GM23338 (cell line): Measurements from ENCODE around the gene GRIK4. TPM values are rescaled to one million over a fixed set of nuclear protein-coding genes. Genes with fewer than 3 reads are reported as not detected.

Experiments
- ATAC-seq: fragments of 200-7000 bp; cut with Tn5 transposase; 3 replicates; pipeline ENCODE4 v1.9.1; 2020
- DNase-seq: peaks from one replicate; pipeline ENCODE4 v3.0.0-alpha.2; 2015; ENCODE audit warnings: low spot score
- H2AFZ ChIP-seq: fragments of 200-600 bp; sonication (generic); 2 replicates; pipeline ENCODE4 v1.8.0; 2016; ENCODE audit warnings: antibody characterized with exemption, mild to moderate bottlenecking, moderate library complexity
- H3F3A ChIP-seq: fragments of 200-600 bp; sonication (generic); replicated peaks from 2 replicates; pipeline ENCODE4 v1.8.0; 2017; ENCODE audit warnings: antibody characterized with exemption, mixed run types, low read depth
- H3K27ac ChIP-seq: fragments of 200-600 bp; sonication (generic); 2 replicates; pipeline ENCODE4 v1.6.1; 2016; ENCODE audit warnings: low read depth
- H3K27me3 ChIP-seq: fragments of 200-600 bp; sonication (generic); 2 replicates; pipeline ENCODE4 v1.8.0; 2016; ENCODE audit warnings: mild to moderate bottlenecking, mixed run types, moderate library complexity; ENCODE audit not compliant: insufficient read depth
- H3K36me3 ChIP-seq: fragments of 200-600 bp; sonication (generic); 2 replicates; pipeline ENCODE4 v1.8.0; 2016; ENCODE audit warnings: mild to moderate bottlenecking; ENCODE audit not compliant: insufficient read depth
- H3K4me1 ChIP-seq: fragments of 200-600 bp; sonication (generic); 2 replicates; pipeline ENCODE4 v1.8.0; 2016; ENCODE audit warnings: mild to moderate bottlenecking, moderate library complexity; ENCODE audit not compliant: insufficient read depth
- H3K4me2 ChIP-seq: fragments of 200-600 bp; sonication (generic); 2 replicates; pipeline ENCODE4 v1.7.1; 2017; ENCODE audit warnings: mixed run types
- H3K4me3 ChIP-seq: fragments of 200-600 bp; sonication (generic); 2 replicates; pipeline ENCODE4 v1.6.1; 2016; ENCODE audit warnings: mixed run types
- H3K79me2 ChIP-seq: fragments of 200-600 bp; sonication (generic); replicated peaks from 2 replicates; pipeline ENCODE4 v1.8.0; 2017; ENCODE audit warnings: mild to moderate bottlenecking; ENCODE audit not compliant: insufficient read depth
- H3K9me2 ChIP-seq: fragments of 200-600 bp; sonication (generic); 2 replicates; pipeline ENCODE4 v1.8.0; 2017; ENCODE audit not compliant: insufficient read depth
- H4K20me1 ChIP-seq: fragments of 200-600 bp; sonication (generic); replicated peaks from 2 replicates; pipeline ENCODE4 v1.8.0; 2017; ENCODE audit warnings: mild to moderate bottlenecking; ENCODE audit not compliant: insufficient read depth
- H3K27ac Mint-ChIP-seq: 2 replicates; pipeline ENCODE4 v1.8.0; 2020; ENCODE audit warnings: inconsistent platforms, mild to moderate bottlenecking, moderate library complexity, mixed read lengths
- H3K27me3 Mint-ChIP-seq: 3 replicates; pipeline ENCODE4 v1.8.0; 2022; ENCODE audit warnings: low read depth, mild to moderate bottlenecking, moderate library complexity, mixed read lengths, inconsistent platforms; ENCODE audit not compliant: insufficient read depth, poor library complexity
- H3K36me3 Mint-ChIP-seq: 3 replicates; pipeline ENCODE4 v1.8.0; 2021; ENCODE audit warnings: low read depth, mild to moderate bottlenecking, inconsistent platforms, moderate library complexity, mixed read lengths
- H3K4me1 Mint-ChIP-seq: 3 replicates; pipeline ENCODE4 v1.8.0; 2020; ENCODE audit warnings: mild to moderate bottlenecking, inconsistent platforms, mixed read lengths
- H3K4me3 Mint-ChIP-seq: 3 replicates; pipeline ENCODE4 v1.8.0; 2021; ENCODE audit warnings: moderate library complexity, mild to moderate bottlenecking, inconsistent platforms, mixed read lengths
- H3K9me3 Mint-ChIP-seq: 3 replicates; pipeline ENCODE4 v1.8.0; 2020; ENCODE audit warnings: moderate library complexity, mild to moderate bottlenecking, inconsistent platforms, mixed read lengths
- CTCF ChIP-seq, 2 experiments: fragments of 200-600 bp in 1 of 2; sonication (generic) in 1 of 2; conservative IDR thresholded peaks; 2 replicates each; pipeline versions ENCODE4 v1.5.1 to v1.6.1; 2016 to 2017; ENCODE audit warnings: antibody characterized with exemption in 2 of 2, low read depth in 2 of 2, mild to moderate bottlenecking in 2 of 2, moderate library complexity in 1 of 2
- JUNB ChIP-seq: IDR thresholded peaks from one replicate; pipeline ENCODE4 v1.6.1; 2016; ENCODE audit warnings: antibody characterized with exemption; ENCODE audit not compliant: unreplicated experiment
- ZNF462 ChIP-seq: fragments of 250-450 bp; sonication (Bioruptor Pico); IDR thresholded peaks from 2 replicates; pipeline ENCODE4 v1.5.0; 2020; ENCODE audit warnings: mild to moderate bottlenecking, moderate library complexity
- polyA plus RNA-seq: library from polyadenylated mRNA; unstranded; fragments of >200 nt; fragmentation: Nextera tagmentation; extraction: Ambion mirVana; gene quantifications from 2 replicates; pipeline ENCODE4 v1.2.1, GENCODE V29; 2016
- total RNA-seq: library from RNA; depleted of rRNA; stranded (reverse); fragments of >200 nt; shearing (Covaris generic); gene quantifications from 2 replicates; pipeline ENCODE4 v1.2.3, GENCODE V29; 2014

GRIK4 gene
- total and polyA plus RNA-seq, 2 experiments from 2014 or later: 0.63 to 2.2 TPM

GRCh38 chr11:120561286-120561685 lies 49.7 kb downstream of the GRIK4 start (continued):
- TF ChIP-seq ZNF462 (CRISPR knock-in tag): no peak

GRCh38 chr11:120562806-120563425 lies 51.4 kb downstream of the GRIK4 start:
- Histone ChIP-seq H3K4me3 (peak overlapping the region; percentile 81; the same call in 1 of the 2 replicates), H3K4me2 (peak overlapping the region; percentile 96), H3K36me3 (no peaks in the 10 kb centered on the region), H2AFZ (peak overlapping the region; percentile 96; the same call in 1 of the 2 replicates), H3F3A (peaks cover 12% of the 10 kb centered on the region; the same call in 1 of the 2 replicates), H3K27ac (no peak overlapping the region), H3K27me3 (peaks cover 44% of the 10 kb centered on the region), H3K9me2 (no peaks in the 10 kb centered on the region), H3K4me1 (peaks cover 24% of the 10 kb centered on the region), H3K79me2 (no peaks in the 10 kb centered on the region), H4K20me1 (no peaks in the 10 kb centered on the region)
- Mint-ChIP-seq H3K4me3 (peak overlapping the region; percentile 74; the same call in 1 of the 3 replicates), H3K36me3 (no peaks in the 10 kb centered on the region), H3K27me3 (peaks cover 30% of the 10 kb centered on the region), H3K9me3 (no peaks in the 10 kb centered on the region), H3K27ac (no peak overlapping the region), H3K4me1 (peaks cover 32% of the 10 kb centered on the region)
- DNase-seq (no peak), ATAC-seq (no peak)
- no peak for TF ChIP-seq CTCF (conservative IDR thresholded peaks at IDR 0.05; ENCODE audit: low read depth in 2 of 2)
- no peak for TF ChIP-seq ZNF462 (CRISPR knock-in tag)
- no peak for TF ChIP-seq JUNB
